Measurements from ENCODE around the gene ICA1.

The ICA1 gene

DNA sequence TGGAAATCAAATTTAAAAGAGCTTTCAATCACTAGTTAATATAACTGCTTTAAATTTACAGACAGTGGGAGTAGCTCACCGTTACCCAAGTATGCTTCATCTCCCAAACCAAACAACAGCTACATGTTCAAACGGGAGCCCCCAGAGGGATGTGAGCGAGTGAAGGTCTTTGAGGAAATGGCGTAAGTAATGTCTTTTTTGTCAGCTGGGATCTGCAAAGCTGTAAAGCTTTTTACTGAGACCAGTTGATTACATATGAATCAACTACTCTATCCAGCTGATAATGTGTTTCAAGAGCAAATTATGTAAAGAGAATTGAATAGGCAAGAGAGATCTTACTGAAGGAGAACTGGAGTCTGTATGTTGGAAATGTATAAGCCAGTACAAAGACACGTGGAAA lies 177.1 kb downstream of the ICA1 start:
- Histone ChIP-seq H3K9me3 (ENCODE audit: severe bottlenecking) (no peaks in the 10 kb centered on the region), H3K27ac (no peak overlapping the region)

DNA sequence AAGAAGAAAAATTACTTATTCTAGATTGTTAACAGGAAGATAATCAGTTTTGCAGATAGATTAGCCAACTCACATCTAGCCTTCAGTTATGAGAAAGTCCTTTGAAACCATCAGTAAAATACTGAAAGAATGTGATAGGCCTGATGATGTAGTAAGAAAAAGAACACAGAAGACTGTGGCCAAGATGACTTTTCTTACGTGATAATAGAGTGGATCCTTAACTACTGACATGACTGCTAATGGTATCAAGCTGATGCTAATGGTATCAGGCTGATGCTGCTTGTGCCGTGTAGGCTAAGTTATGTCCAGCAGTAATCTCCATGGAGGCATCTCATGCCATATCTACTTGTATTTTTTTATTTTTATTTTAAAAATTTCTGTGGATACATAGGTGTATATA lies 179.2 kb downstream of the ICA1 start:
- Histone ChIP-seq H3K27me3 (ENCODE audit: insufficient read depth, low read depth, severe bottlenecking) (no peaks in the 10 kb centered on the region), H3K36me3 (peaks cover 4% of the 10 kb centered on the region), H3K4me3 (ENCODE audit: low read depth, low read length) (no peak overlapping the region), H3K9me3 (ENCODE audit: severe bottlenecking) (no peaks in the 10 kb centered on the region), H3K27ac (no peak overlapping the region)
- TF ChIP-seq, protein P1, sequence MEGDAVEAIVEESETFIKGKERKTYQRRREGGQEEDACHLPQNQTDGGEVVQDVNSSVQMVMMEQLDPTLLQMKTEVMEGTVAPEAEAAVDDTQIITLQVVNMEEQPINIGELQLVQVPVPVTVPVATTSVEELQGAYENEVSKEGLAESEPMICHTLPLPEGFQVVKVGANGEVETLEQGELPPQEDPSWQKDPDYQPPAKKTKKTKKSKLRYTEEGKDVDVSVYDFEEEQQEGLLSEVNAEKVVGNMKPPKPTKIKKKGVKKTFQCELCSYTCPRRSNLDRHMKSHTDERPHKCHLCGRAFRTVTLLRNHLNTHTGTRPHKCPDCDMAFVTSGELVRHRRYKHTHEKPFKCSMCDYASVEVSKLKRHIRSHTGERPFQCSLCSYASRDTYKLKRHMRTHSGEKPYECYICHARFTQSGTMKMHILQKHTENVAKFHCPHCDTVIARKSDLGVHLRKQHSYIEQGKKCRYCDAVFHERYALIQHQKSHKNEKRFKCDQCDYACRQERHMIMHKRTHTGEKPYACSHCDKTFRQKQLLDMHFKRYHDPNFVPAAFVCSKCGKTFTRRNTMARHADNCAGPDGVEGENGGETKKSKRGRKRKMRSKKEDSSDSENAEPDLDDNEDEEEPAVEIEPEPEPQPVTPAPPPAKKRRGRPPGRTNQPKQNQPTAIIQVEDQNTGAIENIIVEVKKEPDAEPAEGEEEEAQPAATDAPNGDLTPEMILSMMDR (IDR thresholded peaks at IDR 0.05; ENCODE audit: low read depth, low read length): no peak
- no peak for DNase-seq

More for the DNA sequence above, 177.1 kb downstream of the ICA1 start:
- no peak for DNase-seq
- Histone ChIP-seq H3K4me3 (ENCODE audit: low read depth, low read length) (no peak overlapping the region), H3K36me3 (peaks cover 4% of the 10 kb centered on the region), H3K27me3 (ENCODE audit: insufficient read depth, low read depth, severe bottlenecking) (no peaks in the 10 kb centered on the region)
- TF ChIP-seq, protein P1 (IDR thresholded peaks at IDR 0.05; ENCODE audit: low read depth, low read length): no peak

GRCh38 chr7:8078418-8078817 lies 183.5 kb downstream of the ICA1 start:
- no peak for DNase-seq
- TF ChIP-seq, protein P1 (IDR thresholded peaks at IDR 0.05; ENCODE audit: low read depth, low read length): no peak
- H3K27me3 ChIP-seq (ENCODE audit: insufficient read depth, low read depth, severe bottlenecking): no peaks in the 10 kb centered on the region

GRCh38 chr7:8070451-8071180 lies 191.4 kb downstream of the ICA1 start:
- TF ChIP-seq, protein P1 (IDR thresholded peaks at IDR 0.05; ENCODE audit: low read depth, low read length): no peak
- peaks cover 9% of the 10 kb centered on the region for H3K36me3 ChIP-seq
- DNase-seq: no peak
- no peak overlapping the region for H3K4me3 ChIP-seq (ENCODE audit: low read depth, low read length)
- no peaks in the 10 kb centered on the region for H3K27me3 ChIP-seq (ENCODE audit: insufficient read depth, low read depth, severe bottlenecking)
- no peaks in the 10 kb centered on the region for H3K9me3 ChIP-seq (ENCODE audit: severe bottlenecking)
- H3K27ac ChIP-seq: no peak overlapping the region

More at GRCh38 chr7:8078418-8078817, 183.5 kb downstream of the ICA1 start:
- H3K4me3 ChIP-seq (ENCODE audit: low read depth, low read length): no peak overlapping the region
- H3K27ac ChIP-seq: no peak overlapping the region
- no peaks in the 10 kb centered on the region for H3K9me3 ChIP-seq (ENCODE audit: severe bottlenecking)
- H3K36me3 ChIP-seq: peaks cover 3% of the 10 kb centered on the region; the same call in 1 of the 2 replicates

DNA sequence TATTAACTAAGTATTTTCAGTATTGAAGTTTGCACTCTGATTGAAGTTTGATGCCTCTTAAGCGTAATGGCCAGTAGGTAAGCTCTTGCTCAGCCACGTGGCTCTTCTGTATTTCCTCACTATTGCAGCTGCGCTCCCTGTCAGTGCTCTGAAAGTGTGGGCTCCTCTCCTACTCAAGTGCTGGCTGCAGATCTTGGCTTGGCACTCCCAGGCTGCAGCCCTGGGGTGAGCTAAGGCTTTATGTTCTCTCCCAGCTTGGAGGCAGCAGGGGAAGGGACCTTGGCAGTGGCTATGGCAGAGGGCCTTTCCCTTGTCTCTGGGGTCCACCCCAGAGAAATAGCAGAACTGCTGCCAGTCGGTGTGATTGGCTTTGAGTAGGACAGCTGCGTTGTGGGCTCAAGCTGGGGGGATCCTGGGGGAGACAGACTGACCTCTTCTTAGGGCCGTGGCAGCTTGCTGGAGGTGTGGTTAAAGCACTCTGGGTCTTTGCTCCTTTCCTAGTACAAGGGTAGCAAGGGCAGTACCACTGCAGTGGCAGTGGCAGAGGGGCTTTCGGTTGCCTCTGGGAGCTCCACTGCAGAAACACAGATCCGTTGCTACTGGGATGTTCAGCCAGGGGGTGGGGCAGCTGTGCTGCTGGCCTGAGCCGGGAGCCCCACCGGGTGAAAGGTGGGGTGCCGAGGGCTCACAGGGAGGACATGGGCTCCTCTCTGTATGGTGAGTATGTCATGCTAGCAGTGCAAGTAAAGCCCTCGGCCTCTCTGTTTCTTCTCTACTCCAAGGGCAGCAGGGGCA lies 192.9 kb downstream of the ICA1 start:
- no peak overlapping the region for H3K4me3 ChIP-seq (ENCODE audit: low read depth, low read length)
- H3K9me3 ChIP-seq (ENCODE audit: severe bottlenecking): no peaks in the 10 kb centered on the region
- DNase-seq: no peak
- TF ChIP-seq, protein P1 (IDR thresholded peaks at IDR 0.05; ENCODE audit: low read depth, low read length): no peak
- H3K27ac ChIP-seq: no peak overlapping the region
- peaks cover 12% of the 10 kb centered on the region for H3K36me3 ChIP-seq
- no peaks in the 10 kb centered on the region for H3K27me3 ChIP-seq (ENCODE audit: insufficient read depth, low read depth, severe bottlenecking)

Data from WERI-Rb-1 (cell line).